GM20431 (cell line): ENCODE data around the gene PSD4.

Source experiments
- in situ Hi-C: fragments of 300-500 bp; cut with MseI, MboI; formaldehyde crosslinking; loops from one replicate; pipeline ENCODE4 v1.15.0; 2020; ENCODE audit warnings: low sequenced_read_pairs; ENCODE audit not compliant: unreplicated experiment

PSD4 gene

GRCh38 chr2:113164215-113164929 lies 9.4 kb upstream of the PSD4 start:
- in situ Hi-C loops = no loop called here

- in situ Hi-C loops = no loop called here
Observed at GRCh38 chr2:113164930-113165585, 8.7 kb upstream of the PSD4 start.

DNA sequence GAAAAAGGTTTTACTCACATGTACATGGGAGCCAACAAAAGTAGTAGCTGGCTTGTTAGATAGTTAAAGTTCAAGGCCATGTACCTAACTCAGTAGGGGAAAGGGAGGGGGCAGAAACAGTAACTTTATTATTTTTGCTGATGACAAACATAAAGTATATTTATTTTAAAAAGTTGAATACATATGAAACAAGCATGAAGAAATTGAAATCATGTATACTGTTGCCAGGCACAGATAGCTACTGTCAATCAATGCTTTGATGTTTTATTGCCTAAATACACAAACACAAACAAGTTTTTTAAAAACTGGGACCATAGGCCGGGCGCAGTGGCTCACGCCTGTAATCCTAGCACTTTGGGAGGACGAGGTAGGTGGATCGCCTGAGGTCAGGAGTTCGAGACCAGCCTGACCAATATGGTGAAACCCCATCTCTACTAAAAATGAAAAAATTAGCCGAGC lies 7.6 kb upstream of the PSD4 start:
- in situ Hi-C loops = no loop called here

DNA sequence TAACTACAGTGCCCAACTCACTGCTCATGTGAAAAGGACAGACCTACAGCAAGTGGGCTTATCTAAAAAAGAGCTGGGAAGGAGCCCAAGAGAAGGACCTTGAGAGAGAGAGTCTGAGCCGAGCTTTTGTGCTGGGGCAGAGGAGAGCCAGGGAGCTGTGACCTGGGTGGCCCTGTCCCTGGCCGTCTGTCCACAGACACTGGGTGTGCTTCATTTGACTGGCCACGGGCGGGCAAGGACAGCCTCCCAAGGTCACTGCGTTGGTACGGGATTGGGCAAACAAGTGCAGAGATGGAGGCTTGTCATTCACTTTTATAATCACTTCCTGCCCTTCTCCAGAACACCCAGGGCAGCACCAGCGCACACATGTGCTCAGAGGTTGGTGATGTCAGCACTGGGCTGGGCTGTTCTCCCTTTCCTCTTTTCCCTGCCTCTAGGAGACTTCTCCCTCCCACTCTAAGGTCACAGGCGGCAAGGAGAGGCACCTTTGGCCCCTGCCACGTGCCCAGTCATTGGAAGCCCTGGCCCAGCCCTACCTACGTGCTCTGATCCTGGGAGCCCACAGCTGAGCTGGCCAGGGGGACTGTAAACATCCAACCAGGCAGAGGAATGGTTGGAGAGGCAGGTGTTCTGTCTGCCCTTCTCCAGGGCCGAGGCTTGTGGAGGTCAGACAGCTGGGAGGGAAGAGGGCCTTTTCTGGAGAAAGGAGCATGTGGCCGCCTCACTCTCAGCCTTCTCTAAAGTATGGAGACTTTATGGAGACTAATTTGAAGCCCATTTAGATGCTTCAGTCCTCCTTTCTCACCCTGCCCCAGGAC lies 6.4 kb upstream of the PSD4 start:
- in situ Hi-C loops = no loop called here

DNA sequence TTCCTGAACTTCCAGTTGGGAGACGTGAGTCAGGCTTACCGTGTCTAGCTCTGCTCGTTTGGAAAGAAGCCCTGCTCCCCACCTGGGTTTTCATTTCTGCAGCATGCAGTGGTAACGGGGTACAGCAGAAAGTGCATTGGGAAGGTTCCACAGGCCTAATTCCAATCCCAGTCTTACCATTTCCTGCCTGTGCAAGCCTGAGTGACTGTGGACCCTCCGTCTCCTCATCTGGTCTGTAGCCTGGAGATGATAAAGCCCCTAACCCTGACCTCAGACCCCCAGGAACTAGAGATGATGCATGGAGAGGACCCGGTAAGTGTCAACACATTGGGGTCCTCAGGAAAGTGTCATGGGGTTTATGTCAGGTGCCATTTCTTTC lies 5.8 kb upstream of the PSD4 start:
- in situ Hi-C loops = no loop called here

GRCh38 chr2:113169002-113169530 lies 4.7 kb upstream of the PSD4 start:
- in situ Hi-C loops = no loop called here

- in situ Hi-C loops = no loop called here
Observed at GRCh38 chr2:113169586-113169985, 4.2 kb upstream of the PSD4 start.

DNA sequence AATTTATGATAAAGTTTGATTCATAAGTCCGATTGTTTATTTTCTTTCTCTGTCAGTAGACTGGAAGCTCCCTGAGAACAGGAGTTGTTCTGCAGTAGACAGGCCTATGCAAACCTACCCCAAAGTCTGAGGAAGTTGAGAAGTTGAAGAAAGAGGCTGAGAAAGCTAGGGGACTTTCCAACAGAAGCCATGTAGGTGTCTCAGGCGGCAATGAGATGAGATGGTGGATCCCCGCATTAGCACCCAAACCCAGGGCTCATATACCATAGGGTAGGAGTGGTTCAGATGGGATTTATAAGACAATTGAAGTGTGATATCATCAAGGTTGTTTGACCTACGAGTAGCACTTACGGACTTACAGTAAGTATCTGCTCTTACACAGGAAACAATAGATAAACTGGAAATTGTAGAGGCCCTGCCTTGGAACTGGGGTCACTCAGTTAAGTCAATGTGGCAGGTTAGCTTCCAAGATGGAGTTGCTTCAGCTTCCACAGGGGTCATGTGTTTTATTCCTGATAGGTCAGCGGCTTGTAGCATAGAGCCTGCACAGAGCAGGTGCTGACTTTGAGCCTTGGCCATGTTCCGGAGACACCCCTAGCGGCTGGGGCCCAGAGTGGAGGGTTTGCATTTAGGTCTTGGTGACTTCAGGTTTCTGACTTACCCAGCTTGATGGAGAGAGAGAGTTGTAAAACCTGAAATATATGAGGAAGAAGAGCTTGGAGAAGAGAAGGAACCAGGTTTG lies 2.3 kb upstream of the PSD4 start:
- in situ Hi-C loops = no loop called here

GRCh38 chr2:113172721-113173541 lies 840 bp upstream of the PSD4 start:
- in situ Hi-C loops = no loop called here

DNA sequence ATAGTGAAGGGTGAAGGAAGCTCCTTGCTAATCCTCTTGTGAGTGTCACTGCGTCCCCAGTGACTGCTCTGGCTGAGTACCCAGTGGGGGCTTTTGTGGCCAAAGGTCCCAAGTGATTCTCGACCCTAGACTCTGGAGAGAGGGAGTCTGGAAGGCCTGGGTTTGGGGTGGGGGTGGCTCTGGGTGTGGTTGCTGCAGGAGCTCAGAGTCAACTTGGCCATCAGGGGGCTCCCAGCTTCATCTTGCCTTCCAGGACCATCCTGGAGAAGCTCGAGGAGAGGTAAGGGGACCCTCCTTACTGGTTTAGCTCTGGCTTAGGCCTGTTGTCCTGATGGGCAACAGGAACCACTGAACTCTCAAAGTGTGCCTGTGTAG lies 592 bp downstream of the PSD4 start:
- in situ Hi-C loops = no loop called here

DNA sequence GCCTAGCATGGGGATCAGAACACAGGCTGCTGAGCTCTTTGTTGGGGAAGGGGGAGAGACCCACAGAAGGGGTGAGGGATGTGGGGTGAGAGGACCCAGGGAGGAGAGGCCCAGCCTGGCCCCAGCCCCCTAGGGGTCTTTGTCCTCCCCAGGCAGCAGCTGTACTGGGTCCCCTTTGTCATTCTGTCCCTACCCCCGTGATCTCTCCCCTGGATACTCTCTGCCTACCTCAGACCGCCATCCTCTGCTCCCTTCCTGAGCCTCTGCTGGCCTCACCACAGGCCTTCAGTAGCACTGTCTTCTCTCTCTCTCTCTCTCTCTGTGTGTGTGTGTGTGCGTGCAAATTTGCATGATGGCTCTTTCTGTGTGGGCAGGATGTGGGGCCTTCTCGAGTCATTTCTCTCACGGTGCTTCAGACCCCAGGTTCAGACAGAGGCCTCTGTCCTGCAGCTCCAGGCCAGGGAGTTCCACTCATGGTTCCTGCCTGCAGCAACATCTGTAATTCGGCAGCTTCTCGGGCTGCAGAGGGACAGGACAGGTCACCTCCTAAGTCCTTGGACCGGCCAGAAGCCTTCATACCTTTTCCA lies 1.4 kb downstream of the PSD4 start:
- in situ Hi-C loops = no loop called here

DNA sequence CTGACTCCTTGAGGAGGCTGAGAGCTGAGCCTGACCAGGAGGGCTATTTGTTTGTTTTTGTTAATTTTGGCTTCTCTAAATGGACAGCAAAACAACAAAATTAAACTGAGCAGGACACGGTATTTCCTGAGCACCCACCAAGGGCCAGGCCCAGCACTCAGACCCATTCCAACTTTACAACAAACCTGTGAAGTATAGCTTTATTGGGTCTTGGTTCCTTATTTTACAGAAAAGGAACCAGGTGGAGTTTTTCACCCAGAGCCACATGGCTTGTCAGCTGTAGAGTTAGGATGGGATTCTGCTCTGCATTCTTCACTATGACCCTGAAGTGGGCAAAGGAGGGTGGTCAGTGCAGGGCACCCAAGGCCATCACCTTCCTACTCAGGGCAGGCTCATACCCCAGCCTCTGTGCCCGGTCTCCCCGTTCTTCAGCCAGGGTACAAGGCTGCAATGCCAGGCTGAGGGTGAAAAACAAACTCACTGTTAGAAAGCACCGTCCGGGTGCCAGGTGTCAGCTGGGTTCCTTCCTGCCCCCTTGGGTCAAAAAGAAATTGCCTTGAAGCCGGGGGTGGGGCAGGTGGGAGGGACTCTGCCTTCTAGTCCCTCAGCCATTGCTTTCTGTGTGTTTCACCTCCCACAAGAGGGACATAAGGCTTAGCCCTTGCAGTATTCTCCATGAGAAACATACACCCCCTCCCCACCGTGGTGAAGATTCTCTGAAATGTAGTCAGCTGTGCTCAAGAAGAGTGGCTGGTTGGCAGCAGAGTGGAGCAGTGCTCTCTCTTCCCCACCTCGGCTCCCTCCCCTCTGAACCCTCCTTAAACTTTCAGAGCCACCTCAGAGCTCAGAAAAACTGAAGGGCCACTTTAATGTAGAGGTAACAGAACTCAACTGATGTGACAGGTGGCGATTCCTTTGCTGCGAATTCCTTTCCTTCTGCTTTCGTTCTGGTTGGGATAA lies 2.2 kb downstream of the PSD4 start:
- in situ Hi-C loops = no loop called here

- in situ Hi-C loops = no loop called here
Observed at GRCh38 chr2:113176696-113177355, 3.1 kb downstream of the PSD4 start.

DNA sequence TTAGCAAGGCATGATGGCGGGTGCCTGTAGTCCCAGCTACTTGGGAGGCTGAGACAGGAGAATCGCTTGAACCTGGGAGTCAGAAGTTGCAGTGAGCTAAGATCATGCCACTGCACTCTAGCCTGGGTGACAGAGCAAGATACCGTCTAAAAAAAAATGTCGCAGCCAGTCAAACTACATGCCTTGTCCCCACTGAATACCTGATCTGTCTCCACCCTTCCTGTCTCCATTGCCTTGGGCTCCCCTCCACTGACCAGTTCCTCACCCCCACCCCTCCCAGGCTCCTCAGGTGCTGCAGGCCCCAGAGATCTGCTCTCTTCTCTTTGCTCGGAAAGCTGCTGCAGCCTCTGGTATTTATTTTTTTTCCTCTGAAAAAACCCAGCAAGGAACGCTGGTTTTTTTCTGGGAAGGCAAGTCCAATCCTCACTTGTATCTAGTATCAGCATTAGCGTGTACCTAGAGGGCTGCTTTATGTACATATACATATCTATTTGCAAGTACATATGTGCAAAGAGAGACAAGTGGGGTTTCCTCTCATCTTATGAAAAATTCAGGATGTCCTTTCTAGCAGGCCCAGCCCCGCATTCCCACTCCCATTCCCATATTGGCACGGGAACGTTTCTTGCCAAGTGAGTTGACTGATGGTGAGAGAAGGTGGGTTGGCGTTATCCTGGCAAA lies 4.4 kb downstream of the PSD4 start:
- in situ Hi-C loops = no loop called here

GRCh38 chr2:113178891-113179290 lies 5.1 kb downstream of the PSD4 start:
- in situ Hi-C loops = no loop called here

- in situ Hi-C loops = no loop called here
Observed at GRCh38 chr2:113179446-113180045, 5.8 kb downstream of the PSD4 start.
